Activated effector memory CD4-positive, alpha-beta T cell treated with Interleukin-2 at 50 U/mL for 16 hours (primary cell): ENCODE results near the gene SERPINI2.
"Not testable (repeated sequence)": the region's sequence is repeated elsewhere in the genome, so short reads cannot be mapped to it uniquely, and the experiment has no call there.

Experiments
- DNase-seq: peaks from one replicate; pipeline ENCODE4 v3.0.0-alpha.2; 2020

SERPINI2 gene

DNA sequence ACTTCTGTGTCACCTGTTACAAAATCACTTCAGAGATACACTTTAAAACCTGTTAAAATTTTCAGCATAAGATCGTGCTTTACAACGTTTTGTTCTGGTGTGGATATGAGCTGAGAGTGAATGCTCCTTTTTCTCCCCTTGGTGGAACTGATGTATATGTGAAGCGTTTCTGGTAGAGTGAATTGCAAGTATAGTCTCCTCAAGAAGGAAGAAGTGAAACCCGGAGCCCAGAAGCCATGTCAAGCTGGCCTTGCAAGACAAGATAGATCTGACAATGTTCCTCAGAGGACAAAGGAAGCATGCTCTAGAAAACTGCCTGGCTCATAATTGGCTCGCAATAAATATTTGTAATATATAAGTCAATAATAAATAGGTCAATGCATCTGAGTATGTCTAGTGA is 23.6 kb downstream of the SERPINI2 start:
- no peak for DNase-seq

DNA sequence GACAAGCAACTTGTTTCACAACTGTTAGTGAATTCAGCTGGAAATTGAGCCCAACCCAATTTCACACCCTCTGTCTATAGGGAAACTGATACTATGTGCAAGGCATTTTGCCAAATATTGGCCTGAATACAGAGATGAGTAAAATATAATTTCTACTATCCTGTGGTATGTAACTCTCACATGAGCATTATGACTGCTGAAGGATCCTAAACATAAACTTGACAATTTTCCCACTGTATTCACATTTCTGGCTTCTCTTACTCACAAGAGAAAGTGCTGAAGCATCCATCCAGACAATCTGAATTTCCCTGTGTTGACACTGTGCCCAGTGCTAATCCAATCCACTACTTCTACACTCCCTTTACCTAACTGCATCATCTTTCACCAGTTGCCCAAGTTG is 28.4 kb downstream of the SERPINI2 start:
- no peak for DNase-seq

DNA sequence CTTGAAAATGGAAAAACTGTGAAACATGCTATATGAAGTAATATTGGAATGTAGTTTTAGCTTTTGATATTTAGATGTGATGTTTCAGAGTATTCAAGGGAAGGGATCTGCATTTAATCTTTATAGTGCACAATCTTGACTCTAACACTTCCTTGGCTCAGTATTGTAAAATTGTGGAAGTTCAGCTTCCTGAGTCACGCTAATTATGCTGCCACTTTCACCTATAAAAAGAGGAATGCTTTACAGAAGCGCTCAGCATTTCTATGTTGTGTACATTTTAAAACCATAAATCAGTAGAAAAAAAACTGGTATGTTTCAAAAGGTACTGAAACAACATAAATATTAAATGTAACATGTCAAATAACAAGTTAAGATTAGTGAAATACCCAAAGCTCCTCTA is 32.6 kb downstream of the SERPINI2 start:
- no peak for DNase-seq

DNA sequence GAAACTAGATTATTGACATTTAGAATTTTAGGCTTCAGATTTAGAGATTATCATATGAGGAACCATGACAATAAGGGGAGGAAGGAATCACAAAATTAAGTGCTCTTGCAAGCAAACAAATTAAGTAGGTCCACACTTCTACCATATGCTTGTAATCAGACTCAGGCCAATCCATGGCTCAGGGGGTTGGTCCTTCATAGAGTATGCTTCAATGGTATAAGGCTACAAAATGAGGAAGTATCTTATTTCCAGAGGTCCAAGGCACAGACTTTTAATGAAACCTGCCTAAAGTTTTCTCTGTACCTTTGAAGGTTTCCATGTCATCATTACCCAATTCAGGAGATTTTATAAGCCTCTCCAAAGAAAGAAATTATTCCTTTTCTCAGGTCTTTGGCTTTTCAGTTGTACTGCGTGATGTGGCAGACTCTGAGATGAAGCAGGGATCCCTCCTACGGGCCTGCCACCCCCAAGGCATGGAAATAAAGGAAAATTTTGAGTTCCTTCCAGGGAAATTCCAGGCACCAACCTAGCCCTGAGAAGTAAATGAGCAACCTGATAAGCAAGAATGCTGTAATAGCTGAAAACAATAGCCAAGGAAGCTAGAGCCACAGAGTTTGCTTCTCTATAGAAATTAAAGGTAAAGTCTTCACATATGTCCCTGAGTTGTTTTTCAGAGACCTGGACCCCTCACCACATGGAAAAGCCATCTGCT is 36.3 kb downstream of the SERPINI2 start:
- no peak for DNase-seq

- DNase-seq: not testable (repeated sequence)
These were observed 46.9 kb downstream of the SERPINI2 start for GRCh38 chr3:167426962-167427361.

DNA sequence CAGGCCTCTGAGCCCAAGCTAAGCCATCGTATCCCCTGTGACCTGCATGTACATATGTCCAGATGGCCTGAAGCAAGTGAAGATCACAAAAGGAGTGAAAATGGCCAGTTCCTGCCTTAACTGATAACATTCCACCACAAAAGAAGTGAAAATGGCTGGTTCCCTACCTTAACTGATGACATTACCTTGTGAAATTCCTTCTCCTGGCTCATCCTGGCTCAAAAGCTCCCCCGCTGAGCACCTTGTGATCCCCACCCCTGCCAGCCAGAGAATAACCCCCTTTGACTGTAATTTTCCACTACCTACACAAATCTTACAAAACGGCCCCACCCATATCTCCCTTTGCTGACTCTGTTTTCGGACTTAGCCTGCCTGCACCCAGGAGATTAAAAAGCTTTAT is 51.4 kb downstream of the SERPINI2 start:
- DNase-seq: not testable (repeated sequence)

DNA sequence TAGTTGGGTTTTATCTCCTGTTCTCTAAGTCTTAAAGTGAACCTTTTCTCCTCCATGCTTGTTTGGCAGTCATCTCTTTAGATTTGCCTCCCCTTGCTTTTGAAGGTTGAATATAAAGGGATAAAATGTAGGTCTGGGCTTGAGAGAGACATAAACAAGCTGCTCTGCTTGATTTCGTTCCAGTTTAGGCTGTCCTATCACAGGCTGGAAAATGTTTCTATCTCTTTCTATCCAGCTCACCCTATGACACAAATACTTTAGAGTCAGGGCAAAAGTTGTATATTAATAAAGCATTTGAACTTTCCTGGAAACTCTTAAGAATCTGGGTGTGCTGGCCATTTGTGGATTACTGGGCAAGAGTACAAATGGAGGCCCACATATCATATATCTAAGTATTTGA is 64.2 kb downstream of the SERPINI2 start:
- no peak for DNase-seq

DNA sequence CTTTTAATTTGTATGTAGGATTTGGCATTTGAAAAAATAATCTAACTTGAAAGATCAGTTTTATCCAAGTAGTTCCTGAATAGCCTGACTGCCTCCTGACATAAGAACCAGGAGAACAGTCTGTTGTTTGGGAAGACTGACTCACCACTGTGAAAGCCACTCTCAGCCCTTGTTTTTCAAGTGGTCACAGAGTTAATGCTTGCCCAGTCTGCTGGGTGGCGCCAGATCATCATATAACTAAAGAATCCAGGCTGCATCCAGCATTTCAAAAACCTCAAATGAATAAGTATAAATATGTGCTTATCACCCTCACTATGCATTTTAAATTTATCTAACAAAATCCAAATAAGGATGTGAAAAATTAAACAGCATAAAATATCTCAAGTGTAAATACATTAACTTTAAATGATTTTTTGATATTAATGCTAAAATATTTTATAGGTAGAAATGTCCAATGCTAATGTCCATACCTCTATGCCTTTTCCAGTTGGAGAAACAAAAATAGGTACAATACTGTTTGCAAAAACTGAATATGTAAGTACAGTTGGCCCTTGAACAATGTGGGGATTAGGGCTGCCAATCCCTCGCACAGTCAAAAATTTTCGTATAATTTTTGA is 66.9 kb downstream of the SERPINI2 start:
- DNase-seq: no peak

DNA sequence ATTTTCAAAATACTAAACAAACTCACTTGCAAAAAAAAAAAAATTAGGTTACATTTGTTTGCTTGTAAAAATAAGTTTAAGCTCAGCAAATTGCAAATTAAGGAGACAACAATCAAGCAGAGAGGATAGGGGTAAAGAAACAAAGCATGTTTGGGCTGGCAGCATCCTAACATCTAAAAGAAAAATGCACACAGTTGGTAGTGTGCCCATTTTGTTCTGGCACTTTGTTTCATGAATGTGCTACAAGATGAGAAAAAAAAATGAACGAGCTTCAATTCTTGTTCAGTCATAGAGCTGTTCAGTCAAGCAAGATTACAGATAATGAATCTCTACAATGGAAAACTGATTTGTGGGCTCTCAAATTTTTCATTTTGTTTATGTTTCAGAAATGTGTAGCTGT is 76.0 kb downstream of the SERPINI2 start:
- DNase-seq: no peak

- DNase-seq: no peak
These were observed 77.8 kb downstream of the SERPINI2 start for GRCh38 chr3:167396075-167396474.

GRCh38 chr3:167394003-167394402 is 79.8 kb downstream of the SERPINI2 start:
- DNase-seq: no peak
